ENCODE measurements around the gene ZNF341.
"Not testable (repeated sequence)": the region's sequence is repeated elsewhere in the genome, so short reads cannot be mapped to it uniquely, and the experiment has no call there.

The ZNF341 gene

GRCh38 chr20:33791959-33792597 is 60.3 kb downstream of the ZNF341 start:
- peak; percentile 63 for TF ChIP-seq CTCF (IDR thresholded peaks at IDR 0.05; ENCODE audit: control insufficient read depth, extremely low read depth, insufficient read depth)
- no peak for DNase-seq (ENCODE audit: low read depth)
- H3K4me3 ChIP-seq (ENCODE audit: low read depth, low read length) = no peak overlapping the region

GRCh38 chr20:33792598-33792989 is 60.8 kb downstream of the ZNF341 start:
- DNase-seq (ENCODE audit: low read depth); H3K4me3 ChIP-seq (ENCODE audit: low read depth, low read length): not testable (repeated sequence)

- no peak for DNase-seq (ENCODE audit: low read depth)
- TF ChIP-seq CTCF (IDR thresholded peaks at IDR 0.05; ENCODE audit: control insufficient read depth, extremely low read depth, insufficient read depth) = no peak
- no peak overlapping the region for H3K4me3 ChIP-seq (ENCODE audit: low read depth, low read length)
Observed at GRCh38 chr20:33793011-33793931, 61.5 kb downstream of the ZNF341 start.

GRCh38 chr20:33796263-33796906 is 64.6 kb downstream of the ZNF341 start:
- no peak overlapping the region for H3K4me3 ChIP-seq (ENCODE audit: low read depth, low read length)
- DNase-seq (ENCODE audit: low read depth) = peak; percentile 79
- TF ChIP-seq CTCF (IDR thresholded peaks at IDR 0.05; ENCODE audit: control insufficient read depth, extremely low read depth, insufficient read depth) = no peak

GRCh38 chr20:33796907-33797544 is 65.2 kb downstream of the ZNF341 start:
- no peak overlapping the region for H3K4me3 ChIP-seq (ENCODE audit: low read depth, low read length)
- no peak for TF ChIP-seq CTCF (IDR thresholded peaks at IDR 0.05; ENCODE audit: control insufficient read depth, extremely low read depth, insufficient read depth)
- DNase-seq (ENCODE audit: low read depth) = no peak

GRCh38 chr20:33798444-33798843 is 66.6 kb downstream of the ZNF341 start:
- TF ChIP-seq CTCF (IDR thresholded peaks at IDR 0.05; ENCODE audit: control insufficient read depth, extremely low read depth, insufficient read depth) = no peak
- no peak for DNase-seq (ENCODE audit: low read depth)
- H3K4me3 ChIP-seq (ENCODE audit: low read depth, low read length) = no peak overlapping the region

- DNase-seq (ENCODE audit: low read depth) = no peak
Observed at GRCh38 chr20:33803921-33804337, 72.1 kb downstream of the ZNF341 start.

More at GRCh38 chr20:33803921-33804337, 72.1 kb downstream of the ZNF341 start:
- TF ChIP-seq CTCF (IDR thresholded peaks at IDR 0.05; ENCODE audit: control insufficient read depth, extremely low read depth, insufficient read depth) = no peak
- H3K4me3 ChIP-seq (ENCODE audit: low read depth, low read length) = no peak overlapping the region
